SIG-M5 treated with dmso at 0.1 percent for 504 hours (cell line): ENCODE data around the gene MPC1.
"Not testable (repeated sequence)": the region's sequence is repeated elsewhere in the genome, so short reads cannot be mapped to it uniquely, and the experiment has no call there.

Experiments
- DNase-seq: peaks from one replicate; lab custom pipeline; 2025; ENCODE audit not compliant: unreplicated experiment; lab: John Stamatoyannopoulos, UW

The MPC1 gene

GRCh38 chr6:166348305-166348949, 34.3 kb downstream of the MPC1 start:
- DNase-seq: peak; percentile 69

GRCh38 chr6:166346965-166347364, 35.8 kb downstream of the MPC1 start:
- peak; percentile 35 for DNase-seq

DNA sequence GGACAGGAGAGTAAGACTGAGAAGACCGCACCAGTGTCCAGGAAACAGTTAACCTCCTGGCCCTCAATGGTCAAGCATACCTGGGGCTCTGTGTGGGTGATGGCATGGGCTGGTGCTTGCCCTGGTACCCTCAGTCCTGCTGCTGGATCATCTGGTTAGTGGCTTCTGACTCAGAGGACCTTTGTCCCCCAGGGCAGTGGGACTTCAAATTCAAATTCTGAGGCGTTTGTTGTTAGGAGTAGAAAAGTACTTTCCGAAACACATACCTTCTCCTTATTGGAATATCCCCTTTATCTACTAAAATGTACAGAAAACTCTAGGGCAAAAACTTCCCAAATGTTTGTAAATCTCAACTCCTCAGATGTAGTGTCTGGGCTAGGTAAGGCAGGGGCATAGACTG, 36.3 kb downstream of the MPC1 start:
- no peak for DNase-seq

GRCh38 chr6:166345672-166346071, 37.1 kb downstream of the MPC1 start:
- not testable (repeated sequence) for DNase-seq

DNA sequence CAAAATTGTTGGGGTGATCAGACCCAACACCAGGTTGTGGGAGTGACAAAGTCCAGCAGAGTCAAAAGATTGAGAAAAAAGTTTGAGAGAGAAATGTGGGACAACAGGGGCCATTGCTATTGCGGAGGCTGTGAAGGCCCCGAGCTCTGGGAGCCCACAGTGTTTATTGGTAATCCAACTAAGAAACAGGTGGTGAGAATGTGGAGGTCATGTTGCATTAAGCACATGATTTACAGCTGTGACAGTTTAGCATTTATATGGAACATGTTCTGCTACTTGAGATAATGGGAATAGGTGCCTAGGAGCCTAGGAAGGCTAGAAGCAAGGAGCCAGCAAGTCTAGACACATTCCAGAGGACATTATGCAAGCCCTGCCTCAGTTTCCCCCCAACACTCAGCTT, 37.8 kb downstream of the MPC1 start:
- not testable (repeated sequence) for DNase-seq

DNA sequence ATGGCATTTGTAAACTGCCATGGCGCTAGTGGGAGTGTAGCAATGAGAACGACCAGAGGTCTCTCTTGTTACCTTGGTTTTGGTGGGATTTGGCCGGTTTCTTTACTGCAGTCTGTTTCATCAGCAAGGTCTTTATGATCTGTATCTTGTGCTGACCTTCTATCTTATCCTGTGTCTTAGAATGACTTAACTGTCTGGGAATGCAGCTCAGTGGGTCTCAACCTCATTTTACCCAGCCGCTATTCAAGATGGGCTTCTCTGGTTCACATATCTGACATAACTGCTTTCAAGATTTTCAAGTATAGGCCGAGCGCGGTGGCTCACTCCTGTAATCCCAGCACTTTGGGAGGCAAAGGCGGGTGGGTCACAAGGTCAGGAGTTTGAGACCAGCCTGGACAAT, 38.5 kb downstream of the MPC1 start:
- no peak for DNase-seq

GRCh38 chr6:166343150-166343487, 39.6 kb downstream of the MPC1 start:
- DNase-seq: peak; percentile 65

GRCh38 chr6:166342349-166343149, 40.2 kb downstream of the MPC1 start, which contains the start of gene SFT2D1:
Gene SFT2D1 (minus strand): TSS chr6:166342545. CDS start chr6:166342481, 64 bp downstream.
- peak; percentile 76 for DNase-seq

- no peak for DNase-seq
Measured at GRCh38 chr6:166341977-166342348, 40.8 kb downstream of the MPC1 start.

DNA sequence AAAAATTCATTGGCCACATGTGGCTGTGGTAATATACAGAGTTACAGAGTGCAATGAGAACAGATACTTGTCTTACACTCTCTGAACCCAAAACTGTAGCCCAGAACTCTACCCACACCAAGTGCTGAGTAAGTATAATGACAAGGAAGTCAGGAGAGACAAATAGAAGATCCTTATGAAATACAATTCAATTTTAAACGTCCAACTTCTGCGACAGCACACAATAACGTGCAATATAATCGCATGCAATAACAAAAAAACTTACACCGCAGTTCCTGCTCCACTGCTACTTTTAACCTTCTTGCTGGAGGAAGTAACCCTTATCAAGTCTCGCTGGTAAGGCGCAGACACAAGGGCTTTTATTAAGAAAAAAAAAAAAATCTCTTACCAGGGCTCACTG, 41.3 kb downstream of the MPC1 start:
- peak; percentile 46 for DNase-seq

DNA sequence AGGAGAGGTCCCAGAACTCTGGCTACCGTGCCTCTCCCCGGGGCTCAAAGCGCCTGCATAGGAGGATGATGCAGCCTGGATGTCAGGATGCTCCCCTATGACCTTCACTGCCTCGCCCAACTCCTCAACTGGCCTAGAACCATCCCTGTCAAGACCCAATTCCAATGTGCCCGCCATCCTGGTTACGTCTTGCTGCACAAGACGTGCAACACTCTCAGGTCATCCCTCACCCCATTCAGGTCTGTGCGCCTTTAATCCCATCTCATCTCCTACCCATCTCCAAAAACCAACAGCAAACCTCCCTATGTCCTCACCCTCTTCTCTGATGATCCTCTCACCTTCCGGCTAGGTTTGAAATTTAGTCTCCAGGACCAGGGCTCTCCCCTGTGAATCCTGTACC, 43.9 kb downstream of the MPC1 start:
- DNase-seq: no peak

DNA sequence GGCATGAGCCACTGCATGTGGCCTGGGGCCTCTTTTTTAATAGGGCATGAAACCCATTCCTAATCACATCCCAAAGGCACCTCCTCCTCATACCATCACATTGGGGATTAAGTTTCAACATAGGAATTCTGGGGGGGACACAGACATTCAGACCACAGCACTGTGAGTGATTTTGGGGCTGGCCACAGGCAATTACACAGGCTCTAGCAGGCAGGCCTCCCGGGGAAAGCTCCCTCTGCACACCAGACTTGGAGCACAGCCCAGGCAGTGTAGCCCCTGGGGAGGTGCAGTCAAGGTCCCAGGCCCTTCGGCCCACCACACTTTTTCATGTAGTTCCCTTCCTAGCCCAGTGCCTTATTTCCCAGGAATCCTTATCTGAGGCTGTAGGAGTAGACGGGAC, 45.9 kb downstream of the MPC1 start:
- DNase-seq: no peak

- DNase-seq: no peak
Measured at GRCh38 chr6:166335378-166336302, 47.1 kb downstream of the MPC1 start.

DNA sequence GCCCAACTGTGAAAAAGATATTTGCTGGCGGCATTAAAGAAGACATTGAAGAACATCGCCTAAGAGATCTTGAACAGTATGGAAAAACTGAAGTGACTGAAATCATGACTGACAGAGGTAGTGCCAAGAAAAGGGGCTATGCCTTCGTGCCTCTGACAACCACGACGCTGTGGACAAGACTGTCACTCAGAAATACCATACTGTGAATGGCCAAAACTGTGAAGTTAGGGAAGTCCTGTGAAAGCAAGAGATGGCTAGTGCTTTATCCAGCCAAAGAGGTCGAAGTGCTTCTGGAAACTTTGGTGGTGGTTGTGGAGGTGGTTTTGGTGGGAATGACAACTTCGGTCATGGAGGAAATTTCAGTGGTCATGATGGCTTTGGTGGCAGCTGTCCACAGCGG, 47.9 kb downstream of the MPC1 start:
- DNase-seq: no peak

- DNase-seq: peak; percentile 60
Measured at GRCh38 chr6:166333172-166333995, 49.4 kb downstream of the MPC1 start.

- DNase-seq: no peak
Measured at GRCh38 chr6:166331503-166332415, 51.0 kb downstream of the MPC1 start.

DNA sequence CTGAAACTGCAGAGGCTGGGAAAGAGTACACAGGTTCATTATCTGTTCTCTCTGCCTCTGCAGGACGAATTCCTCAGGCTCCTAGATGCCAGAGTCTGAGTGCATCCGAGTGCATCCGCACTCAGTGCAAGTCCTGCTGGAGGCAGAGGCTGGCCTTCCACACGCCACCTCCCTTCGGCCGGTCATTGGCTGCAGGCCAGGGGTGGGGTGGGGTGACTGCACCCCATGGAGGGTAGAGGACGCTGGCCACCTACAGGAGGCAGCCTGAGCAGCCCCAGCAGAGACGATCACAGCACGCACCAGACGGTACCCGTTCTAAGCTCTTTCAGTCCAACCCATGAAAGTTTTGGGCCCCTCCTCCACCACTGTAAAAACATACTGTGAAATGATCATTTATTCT, 52.1 kb downstream of the MPC1 start:
- DNase-seq: no peak

DNA sequence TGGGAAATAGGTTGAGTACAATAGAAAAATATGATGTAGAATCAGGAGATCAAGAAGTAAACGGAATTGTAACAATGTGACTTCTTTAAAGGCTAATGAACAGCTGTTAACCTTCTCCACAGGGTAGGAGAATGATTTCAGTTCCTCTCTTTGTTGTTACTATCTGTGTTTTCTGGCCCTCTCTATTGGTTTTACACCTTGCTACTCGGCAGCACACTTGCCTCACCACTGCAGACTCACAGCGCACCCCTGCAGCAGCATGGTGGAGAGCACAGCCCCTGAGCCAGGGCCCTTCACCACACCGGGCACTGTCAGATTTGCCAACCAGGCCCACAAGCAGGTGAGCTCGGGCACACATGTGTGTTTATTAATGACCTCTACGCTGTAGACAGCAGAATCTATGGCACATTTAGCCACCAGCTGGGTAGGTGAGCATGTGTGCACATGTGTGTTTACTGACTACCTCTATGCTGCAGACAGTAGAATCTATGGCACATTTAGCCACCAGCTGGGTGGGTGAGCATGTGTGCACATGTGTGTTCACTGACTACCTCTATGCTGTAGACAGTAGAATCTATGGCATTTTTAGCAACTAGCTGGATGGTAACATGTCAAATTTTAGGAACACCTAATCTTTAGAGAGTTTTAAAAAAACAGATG, 57.2 kb downstream of the MPC1 start:
- no peak for DNase-seq

DNA sequence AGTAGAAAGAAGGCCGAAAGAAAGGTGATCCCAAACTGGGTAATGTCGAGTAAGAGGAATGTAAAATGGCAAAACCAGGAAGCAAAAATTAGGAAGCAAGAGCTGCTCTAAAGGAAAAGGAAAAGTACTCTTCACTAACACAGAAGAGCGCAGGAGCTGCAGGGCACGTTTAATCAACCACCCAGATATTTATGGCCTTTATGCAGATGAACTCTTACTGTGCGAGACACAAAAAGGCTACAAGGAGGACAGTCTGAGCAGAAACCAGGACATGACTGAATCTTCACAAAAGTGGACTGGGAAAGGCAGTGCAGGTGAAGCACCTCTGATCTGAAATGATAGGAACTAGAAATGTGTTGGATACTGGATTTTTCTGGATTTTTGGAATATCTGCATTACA, 59.3 kb downstream of the MPC1 start:
- DNase-seq: no peak
